ENCODE results near the gene SETD5. TPM values are rescaled to one million over a fixed set of nuclear protein-coding genes. Genes with fewer than 3 reads are reported as not detected.
"Not testable (repeated sequence)": the region's sequence is repeated elsewhere in the genome, so short reads cannot be mapped to it uniquely, and the experiment has no call there.

The SETD5 gene
- total RNA-seq, 1 donor, result 79.2 TPM

DNA sequence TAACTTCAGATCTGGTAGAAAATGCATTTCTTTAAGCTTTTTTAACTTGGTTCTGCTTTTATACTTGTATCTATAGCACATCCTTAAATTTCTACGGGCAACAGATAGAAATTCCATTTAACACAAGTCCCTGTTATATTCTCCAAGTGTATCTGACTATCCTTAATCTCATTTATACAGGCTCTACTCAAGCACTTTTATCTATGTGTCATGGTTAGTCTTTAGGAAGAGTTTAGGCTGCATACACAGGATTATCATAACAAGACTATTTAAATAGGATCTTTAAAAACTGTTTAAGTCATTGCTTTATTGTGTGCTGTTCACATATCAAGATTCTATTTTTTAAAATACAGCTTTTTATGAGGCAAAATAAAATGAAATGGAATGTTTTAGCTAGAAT lies 52.7 kb downstream of the SETD5 start:
- no peaks in the 10 kb centered on the region for H3K27me3 ChIP-seq (ENCODE audit: insufficient read depth, low read length)
- no peak overlapping the region for H3K4me3 ChIP-seq (ENCODE audit: low read length)
- H3K9me3 ChIP-seq (ENCODE audit: low read depth, low read length), result no peaks in the 10 kb centered on the region
- no peaks in the 10 kb centered on the region for H3K4me1 ChIP-seq (ENCODE audit: insufficient read depth, low read length)

DNA sequence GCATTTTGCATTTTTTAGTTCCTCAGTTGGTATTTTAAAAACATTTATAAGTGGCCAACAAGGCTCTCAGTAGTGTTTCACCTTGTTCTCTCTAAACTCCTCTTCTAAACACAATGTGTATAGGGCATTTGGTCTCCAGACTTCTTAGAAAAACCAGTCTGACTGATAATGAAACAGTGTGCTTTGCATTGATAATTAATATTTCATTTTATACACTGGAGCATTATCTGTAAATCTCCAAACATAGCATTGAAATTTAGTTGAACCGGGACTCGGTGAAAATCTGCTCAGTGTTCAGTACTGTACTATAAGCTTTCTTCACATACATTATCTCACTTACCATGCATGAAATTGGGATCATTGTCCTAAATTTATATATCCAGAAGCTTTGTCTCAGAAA lies 53.6 kb downstream of the SETD5 start:
- Histone ChIP-seq H3K4me3 (ENCODE audit: low read length) (no peak overlapping the region), H3K9me3 (ENCODE audit: low read depth, low read length) (no peaks in the 10 kb centered on the region), H3K4me1 (ENCODE audit: insufficient read depth, low read length) (no peaks in the 10 kb centered on the region), H3K27me3 (ENCODE audit: insufficient read depth, low read length) (no peaks in the 10 kb centered on the region)

DNA sequence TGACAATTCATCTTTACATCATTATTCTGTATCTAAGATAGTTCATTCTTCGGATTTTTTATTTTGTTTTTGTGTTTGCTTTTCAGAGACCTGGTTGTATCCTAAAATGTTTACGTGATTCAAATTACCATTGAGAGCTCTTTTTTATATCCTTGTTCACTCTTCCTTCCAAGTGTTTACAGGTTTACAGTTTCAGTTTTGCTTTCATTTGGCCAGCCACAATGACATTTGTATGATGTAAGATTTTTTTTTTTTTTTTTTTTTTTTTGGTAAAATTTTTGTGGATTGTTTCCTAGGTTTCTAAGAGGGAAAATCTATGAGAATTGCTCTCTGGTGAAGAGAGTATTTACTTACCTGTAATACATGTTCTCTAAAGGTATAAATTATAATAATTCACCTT lies 55.0 kb downstream of the SETD5 start:
- no peaks in the 10 kb centered on the region for H3K27me3 ChIP-seq (ENCODE audit: insufficient read depth, low read length)
- H3K4me1 ChIP-seq (ENCODE audit: insufficient read depth, low read length), result no peaks in the 10 kb centered on the region
- H3K9me3 ChIP-seq (ENCODE audit: low read depth, low read length), result no peaks in the 10 kb centered on the region
- no peak overlapping the region for H3K4me3 ChIP-seq (ENCODE audit: low read length)

DNA sequence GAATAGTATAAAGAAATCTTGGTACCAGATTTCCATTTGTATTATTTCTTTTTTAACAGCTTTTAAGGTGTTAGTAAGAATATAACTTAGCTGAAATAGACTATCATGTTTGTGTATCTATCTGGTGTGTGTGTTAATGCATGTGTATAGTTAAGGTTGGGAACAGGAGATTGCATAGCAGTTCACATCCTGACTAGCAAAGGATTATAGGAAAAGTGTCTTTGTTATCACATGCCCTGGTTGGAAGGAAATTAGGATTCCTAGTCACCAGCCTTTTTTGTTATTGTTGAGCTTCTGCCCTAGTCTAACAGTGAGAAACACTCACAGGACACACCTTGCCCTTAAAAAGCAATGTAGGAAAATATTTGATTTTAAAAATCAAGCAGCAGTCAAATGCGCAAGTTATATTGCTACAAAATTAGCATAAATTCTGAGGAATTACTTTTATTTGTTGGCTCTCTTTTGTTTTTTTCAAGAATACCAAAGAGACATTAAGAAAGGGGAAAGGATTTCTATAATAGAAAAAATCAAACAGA lies 58.2 kb downstream of the SETD5 start:
- no peaks in the 10 kb centered on the region for H3K9me3 ChIP-seq (ENCODE audit: low read depth, low read length)
- no peaks in the 10 kb centered on the region for H3K27me3 ChIP-seq (ENCODE audit: insufficient read depth, low read length)
- no peak overlapping the region for H3K4me3 ChIP-seq (ENCODE audit: low read length)
- H3K4me1 ChIP-seq (ENCODE audit: insufficient read depth, low read length), result no peaks in the 10 kb centered on the region

DNA sequence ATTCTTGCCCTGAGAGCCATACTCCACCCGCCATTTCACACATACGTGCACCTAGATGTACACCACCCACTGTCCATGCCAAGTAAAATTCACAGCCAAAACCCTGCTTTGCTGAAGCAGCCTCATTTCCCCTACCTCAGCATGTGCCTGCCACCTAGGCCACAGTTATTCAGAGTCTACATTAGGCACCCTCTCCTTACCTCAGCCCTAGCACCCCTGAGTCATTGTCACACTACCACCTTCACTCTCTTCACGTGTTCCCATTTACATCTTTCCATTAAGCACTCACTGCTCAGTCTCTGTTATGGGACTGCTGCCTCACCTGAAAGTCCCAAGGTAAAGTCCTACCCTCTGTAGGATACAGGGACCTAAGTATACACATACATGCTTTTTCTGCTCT lies 70.0 kb downstream of the SETD5 start:
- no peaks in the 10 kb centered on the region for H3K9me3 ChIP-seq (ENCODE audit: low read depth, low read length)
- no peaks in the 10 kb centered on the region for H3K4me1 ChIP-seq (ENCODE audit: insufficient read depth, low read length)
- no peaks in the 10 kb centered on the region for H3K27me3 ChIP-seq (ENCODE audit: insufficient read depth, low read length)
- H3K4me3 ChIP-seq (ENCODE audit: low read length), result no peak overlapping the region

DNA sequence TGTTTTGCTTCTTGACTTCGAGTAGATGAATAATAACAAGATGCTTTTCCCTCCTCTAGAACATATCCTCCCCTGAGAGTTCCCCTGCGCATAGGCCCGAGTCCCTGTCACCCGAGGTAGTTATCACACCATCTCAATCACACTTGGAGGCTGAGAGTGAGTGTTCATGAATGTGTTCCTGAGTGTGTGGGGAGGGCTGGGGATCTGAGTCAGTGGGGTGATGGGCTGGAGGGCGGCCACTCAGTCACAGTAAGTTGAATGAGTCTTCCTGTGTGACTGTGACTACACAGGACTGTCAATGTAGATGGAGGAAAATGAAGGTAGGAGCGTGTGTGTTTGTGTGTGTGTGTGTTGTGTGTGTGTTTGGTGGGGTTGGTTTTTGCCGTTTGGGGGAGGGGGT lies 71.0 kb downstream of the SETD5 start:
- Histone ChIP-seq H3K4me1 (ENCODE audit: insufficient read depth, low read length) (no peaks in the 10 kb centered on the region), H3K9me3 (ENCODE audit: low read depth, low read length) (no peaks in the 10 kb centered on the region), H3K4me3 (ENCODE audit: low read length) (no peak overlapping the region), H3K27me3 (ENCODE audit: insufficient read depth, low read length) (no peaks in the 10 kb centered on the region)

DNA sequence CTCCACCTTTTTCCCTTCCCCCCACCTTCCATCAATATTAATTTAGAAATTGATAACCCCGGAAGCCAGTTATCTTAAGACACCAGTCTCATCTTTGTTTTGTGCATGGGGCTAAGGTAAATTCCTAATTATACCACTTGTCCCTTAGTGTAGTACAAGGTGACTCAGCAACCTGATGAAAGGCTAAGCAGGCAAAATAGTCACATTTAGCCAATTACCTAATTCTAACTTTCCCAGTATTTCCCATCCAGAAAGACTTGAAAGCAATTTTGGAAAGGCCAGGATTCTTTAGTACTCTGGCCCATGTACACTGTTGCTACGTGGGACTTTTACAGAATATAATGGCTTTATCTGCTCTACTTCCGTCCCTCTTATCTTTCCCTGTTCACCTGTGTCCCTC lies 72.6 kb downstream of the SETD5 start:
- no peaks in the 10 kb centered on the region for H3K27me3 ChIP-seq (ENCODE audit: insufficient read depth, low read length)

DNA sequence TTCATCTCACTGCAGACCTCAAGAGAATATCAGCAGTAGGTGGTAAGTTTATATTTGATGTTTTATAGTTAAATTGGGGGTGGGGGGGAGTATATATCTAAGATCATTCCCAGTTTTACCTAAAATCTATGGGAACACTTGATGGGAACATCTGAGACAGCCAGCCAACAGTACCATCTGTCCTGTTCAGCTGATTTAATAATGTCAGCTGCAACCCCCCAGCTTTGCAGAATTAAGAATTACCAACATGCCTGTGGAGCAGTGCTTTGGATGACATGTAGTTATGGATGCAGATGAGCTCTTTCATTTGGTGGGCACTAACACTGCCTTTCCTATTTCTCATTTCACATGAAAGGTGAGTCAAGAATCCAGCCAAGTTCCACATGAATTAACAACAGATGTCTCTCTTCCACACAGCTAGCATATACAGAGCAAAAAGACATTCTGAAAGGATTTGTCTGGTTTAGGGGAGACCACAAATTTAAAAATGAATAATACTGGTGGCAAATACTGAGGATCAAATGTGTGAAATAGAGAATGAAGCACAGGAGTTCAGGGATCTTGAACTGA lies 76.2 kb downstream of the SETD5 start:
- no peaks in the 10 kb centered on the region for H3K4me1 ChIP-seq (ENCODE audit: insufficient read depth, low read length)
- no peaks in the 10 kb centered on the region for H3K27me3 ChIP-seq (ENCODE audit: insufficient read depth, low read length)
- H3K4me3 ChIP-seq (ENCODE audit: low read length), result no peak overlapping the region
- no peaks in the 10 kb centered on the region for H3K9me3 ChIP-seq (ENCODE audit: low read depth, low read length)

More for the DNA sequence above, 72.6 kb downstream of the SETD5 start:
- Histone ChIP-seq H3K4me3 (ENCODE audit: low read length) (no peak overlapping the region), H3K4me1 (ENCODE audit: insufficient read depth, low read length) (no peaks in the 10 kb centered on the region), H3K9me3 (ENCODE audit: low read depth, low read length) (no peaks in the 10 kb centered on the region)

DNA sequence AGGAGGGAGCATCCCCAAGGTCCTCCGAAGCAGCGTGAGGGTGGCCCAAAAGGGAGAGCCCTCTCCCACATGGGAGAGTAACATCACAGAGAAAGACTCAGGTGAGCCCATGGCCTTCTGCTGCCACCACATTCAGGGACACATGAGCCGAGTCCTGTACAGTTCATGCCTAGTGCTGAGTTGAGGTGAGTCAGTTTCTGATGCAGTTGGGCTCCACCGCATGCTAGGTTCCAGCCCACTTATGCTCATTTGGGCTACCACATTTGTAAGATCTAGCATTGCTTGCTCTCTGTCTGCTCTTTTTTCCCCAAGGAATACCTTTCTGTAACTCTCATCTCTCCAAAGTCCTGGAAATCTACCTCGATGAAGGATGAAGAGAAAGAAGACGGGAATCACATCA lies 77.1 kb downstream of the SETD5 start:
- no peak overlapping the region for H3K4me3 ChIP-seq (ENCODE audit: low read length)
- no peaks in the 10 kb centered on the region for H3K4me1 ChIP-seq (ENCODE audit: insufficient read depth, low read length)
- no peaks in the 10 kb centered on the region for H3K27me3 ChIP-seq (ENCODE audit: insufficient read depth, low read length)
- no peaks in the 10 kb centered on the region for H3K9me3 ChIP-seq (ENCODE audit: low read depth, low read length)

DNA sequence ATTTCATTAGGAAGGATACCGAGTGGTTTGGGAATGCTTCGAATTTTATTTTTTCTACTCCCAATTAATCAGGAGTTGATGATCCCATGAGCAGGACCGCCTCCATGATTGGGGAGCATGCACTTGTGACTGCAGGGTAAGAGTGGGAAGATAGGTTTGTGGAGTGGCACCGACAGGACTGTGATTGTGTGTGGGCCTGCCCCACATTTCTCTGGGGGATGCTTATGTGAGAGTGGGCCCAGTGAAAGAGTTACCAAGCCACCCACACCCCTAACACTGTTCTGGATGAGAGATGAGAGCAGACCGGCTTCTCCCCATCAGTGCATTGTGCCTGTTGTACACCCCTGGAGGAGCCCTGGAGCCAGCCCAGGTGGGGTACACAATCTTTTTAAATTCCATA lies 79.5 kb downstream of the SETD5 start:
- no peaks in the 10 kb centered on the region for H3K9me3 ChIP-seq (ENCODE audit: low read depth, low read length)
- H3K4me3 ChIP-seq (ENCODE audit: low read length), result no peak overlapping the region
- no peaks in the 10 kb centered on the region for H3K27me3 ChIP-seq (ENCODE audit: insufficient read depth, low read length)
- no peaks in the 10 kb centered on the region for H3K4me1 ChIP-seq (ENCODE audit: insufficient read depth, low read length)

DNA sequence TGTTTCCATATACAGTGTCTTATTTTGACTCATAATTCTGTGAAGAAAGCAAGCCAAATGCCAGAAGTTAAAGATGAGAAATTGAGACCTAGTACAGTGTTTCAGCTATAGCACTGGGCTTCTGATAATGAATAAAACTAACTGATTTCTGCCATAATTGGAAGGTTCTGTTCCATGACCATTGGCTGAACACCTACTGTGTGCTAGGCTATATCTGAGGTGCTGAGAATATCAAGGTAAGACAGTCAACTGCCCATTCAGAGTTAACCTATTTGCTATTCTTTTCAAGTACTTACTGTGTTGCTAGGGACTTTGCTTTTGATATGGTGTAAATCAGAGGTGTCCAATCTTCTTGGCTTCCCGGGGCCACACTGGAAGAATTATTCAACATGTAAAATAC lies 82.8 kb downstream of the SETD5 start:
- H3K4me1 ChIP-seq (ENCODE audit: insufficient read depth, low read length), result no peaks in the 10 kb centered on the region
- H3K9me3 ChIP-seq (ENCODE audit: low read depth, low read length), result no peaks in the 10 kb centered on the region
- H3K4me3 ChIP-seq (ENCODE audit: low read length), result no peak overlapping the region
- no peaks in the 10 kb centered on the region for H3K27me3 ChIP-seq (ENCODE audit: insufficient read depth, low read length)

DNA sequence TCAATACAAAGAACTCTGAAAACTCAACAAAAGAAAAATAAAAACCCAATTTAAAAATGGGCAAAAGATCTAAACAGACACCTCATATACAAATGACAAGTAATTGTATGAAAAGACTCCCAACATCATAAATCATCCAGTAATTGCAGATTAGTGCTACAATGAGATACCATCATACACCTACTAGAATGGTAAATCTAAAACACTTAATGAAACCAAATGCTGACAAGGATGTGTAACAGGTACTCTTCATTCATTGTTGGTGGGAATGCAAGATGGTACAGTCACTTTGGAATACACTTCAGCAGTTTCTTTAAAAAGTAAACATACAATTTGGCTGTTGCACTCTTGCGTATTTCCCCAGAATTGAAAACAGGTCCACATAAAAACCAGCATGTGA lies 87.8 kb downstream of the SETD5 start:
- H3K4me1 ChIP-seq (ENCODE audit: insufficient read depth, low read length), result no peaks in the 10 kb centered on the region
- H3K27me3 ChIP-seq (ENCODE audit: insufficient read depth, low read length), result no peaks in the 10 kb centered on the region
- no peaks in the 10 kb centered on the region for H3K9me3 ChIP-seq (ENCODE audit: low read depth, low read length)
- H3K4me3 ChIP-seq (ENCODE audit: low read length), result no peak overlapping the region

DNA sequence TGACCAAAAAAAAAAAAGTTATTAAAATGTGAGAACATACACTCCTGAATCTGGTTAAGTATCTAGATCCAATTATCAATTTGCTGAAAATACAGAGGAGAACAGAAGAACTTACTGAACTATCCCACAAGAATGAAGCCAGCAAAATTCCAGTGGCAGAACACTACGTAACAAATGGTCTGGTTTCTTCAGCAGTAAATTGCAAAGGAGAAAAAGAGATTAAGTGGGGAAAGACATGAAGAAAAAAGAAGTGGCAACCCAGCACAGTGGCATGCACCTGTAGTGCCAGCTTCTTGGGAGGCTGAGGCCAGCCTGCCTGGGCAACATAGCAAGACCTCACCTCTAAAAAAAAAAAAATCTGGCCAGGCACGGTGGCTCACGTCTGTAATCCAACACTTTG lies 94.1 kb downstream of the SETD5 start:
- H3K9me3 ChIP-seq (ENCODE audit: low read depth, low read length), result no peaks in the 10 kb centered on the region
- H3K4me3 ChIP-seq (ENCODE audit: low read length), result no peak overlapping the region
- H3K27me3 ChIP-seq (ENCODE audit: insufficient read depth, low read length), result no peaks in the 10 kb centered on the region
- H3K4me1 ChIP-seq (ENCODE audit: insufficient read depth, low read length), result no peaks in the 10 kb centered on the region

DNA sequence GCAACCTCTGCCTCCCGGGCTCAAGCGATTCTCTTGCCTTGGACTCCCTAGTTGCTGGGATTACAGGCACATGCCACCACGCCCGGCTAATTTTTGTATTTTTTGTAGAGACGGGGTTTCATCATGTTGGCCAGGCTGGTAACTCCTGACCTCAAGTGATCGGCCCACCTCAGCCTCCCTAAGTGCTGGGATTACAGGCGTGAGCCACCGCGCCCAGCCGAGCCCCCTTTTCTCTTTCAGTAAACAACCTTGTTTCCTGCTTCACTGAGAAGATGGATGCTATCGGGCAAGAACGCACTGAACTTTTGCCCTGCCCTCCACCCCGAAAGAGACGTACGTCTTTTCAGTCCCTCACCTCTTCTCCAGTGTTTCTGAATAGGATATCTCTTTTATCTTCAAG lies 96.6 kb downstream of the SETD5 start:
- not testable (repeated sequence) for H3K4me3 ChIP-seq (ENCODE audit: low read length); H3K27me3 ChIP-seq (ENCODE audit: insufficient read depth, low read length); H3K4me1 ChIP-seq (ENCODE audit: insufficient read depth, low read length); H3K9me3 ChIP-seq (ENCODE audit: low read depth, low read length)

DNA sequence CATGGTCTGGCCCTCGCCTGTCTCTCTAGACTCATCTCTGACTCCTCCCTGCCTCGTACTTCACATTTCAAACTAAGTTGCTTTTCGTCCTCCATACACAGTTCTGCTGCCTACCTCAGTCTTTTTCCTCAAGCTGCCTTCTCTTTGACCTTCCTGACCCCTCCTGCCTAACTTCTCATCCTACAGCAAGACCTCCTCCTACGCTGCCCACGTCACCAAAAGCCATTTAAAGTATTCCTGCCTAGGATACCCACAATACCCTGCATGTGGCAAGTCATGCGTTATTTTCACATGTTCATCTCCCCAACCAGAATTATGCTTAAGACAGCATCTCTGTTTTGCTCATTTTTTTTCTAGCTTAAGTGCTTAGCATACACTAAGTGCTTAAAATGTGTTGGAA lies 99.5 kb downstream of the SETD5 start:
- peaks cover 27% of the 10 kb centered on the region for H3K27me3 ChIP-seq (ENCODE audit: insufficient read depth, low read length)
- H3K9me3 ChIP-seq (ENCODE audit: low read depth, low read length), result no peaks in the 10 kb centered on the region

DNA sequence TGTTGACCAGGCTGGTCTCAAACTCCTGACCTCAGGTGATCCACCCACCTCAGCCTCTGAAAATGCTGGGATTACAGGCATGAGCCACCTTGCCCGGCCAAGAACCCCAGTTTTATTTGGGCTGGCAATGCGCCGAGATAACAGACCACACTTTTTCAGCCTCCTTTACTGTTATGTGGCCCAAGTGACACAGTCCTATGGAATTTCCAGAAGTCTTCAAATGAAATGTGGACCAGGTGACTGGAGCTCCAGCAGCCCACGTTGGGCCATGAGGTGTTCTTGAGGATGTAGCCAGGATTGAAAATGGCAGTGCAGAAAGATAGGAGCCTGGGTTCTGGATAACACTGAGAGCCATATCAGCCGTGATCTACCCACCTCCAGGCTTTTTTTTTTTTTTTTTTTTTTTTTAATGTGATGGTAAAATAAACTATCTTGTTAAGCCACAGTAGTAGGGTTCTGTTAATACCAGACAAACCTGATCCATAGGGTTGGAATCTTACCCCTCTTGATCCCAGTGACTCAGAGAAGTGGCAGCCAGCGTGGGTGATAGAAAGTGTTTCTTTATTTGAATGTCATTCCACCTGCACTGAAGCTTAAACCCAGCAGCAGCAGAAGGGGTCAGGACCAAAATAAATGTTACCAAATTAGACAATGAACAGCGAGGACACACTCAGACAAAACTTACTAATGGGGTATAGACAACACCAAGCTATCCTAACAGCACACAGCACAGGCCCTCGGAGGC lies 100.6 kb downstream of the SETD5 start:
- Histone ChIP-seq H3K4me1 (ENCODE audit: insufficient read depth, low read length) (peaks cover 10% of the 10 kb centered on the region), H3K27me3 (ENCODE audit: insufficient read depth, low read length) (peaks cover 27% of the 10 kb centered on the region), H3K4me3 (ENCODE audit: low read length) (no peak overlapping the region), H3K9me3 (ENCODE audit: low read depth, low read length) (no peaks in the 10 kb centered on the region)

More for the DNA sequence above, 99.5 kb downstream of the SETD5 start:
- Histone ChIP-seq H3K4me1 (ENCODE audit: insufficient read depth, low read length) (peaks cover 10% of the 10 kb centered on the region), H3K4me3 (ENCODE audit: low read length) (no peak overlapping the region)
